Activated CD8-positive, alpha-beta T cell treated with anti-CD3 and anti-CD28 coated beads, Interleukin-2, amount 10 ng/mL, durations not matched to agents 7 days and 5 days (primary cell): Measurements from ENCODE around the gene PDIA5. TPM values are rescaled to one million over a fixed set of nuclear protein-coding genes. Genes with fewer than 3 reads are reported as not detected.
A peak's percentile ranks its signal among the peaks of the same experiment; 100 is the strongest.

Experiments used
- ATAC-seq: fragments of 150-1000 bp; cut with Tn5 transposase; one replicate; pipeline ENCODE4 v1.10.0; 2021; ENCODE audit warnings: moderate library complexity
- CTCF ChIA-PET: fragments of 350-600 bp; sonication (Branson Sonifier 250); formaldehyde crosslinking; loops from one replicate; lab custom pipeline; 2021; ENCODE audit warnings: antibody characterized with exemption; lab: Charles Lee
- POLR2A ChIA-PET: fragments of 350-600 bp; sonication (Branson Sonifier 250); formaldehyde crosslinking; loops from one replicate; lab custom pipeline; 2021; ENCODE audit warnings: antibody characterized with exemption; lab: Charles Lee
- DNase-seq: peaks from one replicate; pipeline ENCODE4 v3.0.0-alpha.2; 2020
- H3K27ac Mint-ChIP-seq: one replicate; pipeline ENCODE4 v1.8.0; 2021; ENCODE audit warnings: mild to moderate bottlenecking, mixed read lengths
- H3K27me3 Mint-ChIP-seq: one replicate; pipeline ENCODE4 v1.8.0; 2021; ENCODE audit warnings: low read depth, mixed read lengths
- H3K36me3 Mint-ChIP-seq: one replicate; pipeline ENCODE4 v1.8.0; 2021; ENCODE audit warnings: low read depth, mixed read lengths
- H3K4me1 Mint-ChIP-seq: one replicate; pipeline ENCODE4 v1.8.0; 2021; ENCODE audit warnings: low read depth, mixed read lengths
- H3K4me3 Mint-ChIP-seq: one replicate; pipeline ENCODE4 v1.8.0; 2021; ENCODE audit warnings: mild to moderate bottlenecking, mixed read lengths
- H3K9me3 Mint-ChIP-seq: one replicate; pipeline ENCODE4 v1.8.0; 2022; ENCODE audit warnings: mixed read lengths; ENCODE audit not compliant: insufficient read depth
- total RNA-seq, 2 experiments: library from RNA; stranded (reverse); gene quantifications; one replicate each; pipeline ENCODE4 v1.2.3, GENCODE V29; 2021

The PDIA5 gene
- total RNA-seq, 2 experiments from 2014 or later, result 8.8 to 11.4 TPM

GRCh38 chr3:123075359-123075758 lies 8.5 kb downstream of the PDIA5 start:
- no peaks in the 10 kb centered on the region for H3K36me3 Mint-ChIP-seq
- no peak overlapping the region for H3K27ac Mint-ChIP-seq
- peaks cover 16% of the 10 kb centered on the region for H3K4me1 Mint-ChIP-seq
- no peaks in the 10 kb centered on the region for H3K9me3 Mint-ChIP-seq
- POLR2A ChIA-PET, result no interaction called here
- DNase-seq (no peak), ATAC-seq (no peak)
- CTCF ChIA-PET, result no interaction called here
- H3K27me3 Mint-ChIP-seq, result no peaks in the 10 kb centered on the region
- no peak overlapping the region for H3K4me3 Mint-ChIP-seq

GRCh38 chr3:123076112-123076495 lies 9.3 kb downstream of the PDIA5 start:
- no peak overlapping the region for H3K4me3 Mint-ChIP-seq
- ATAC-seq, result no peak
- no peak overlapping the region for H3K27ac Mint-ChIP-seq
- DNase-seq, result no peak
- ChIA-PET CTCF (interaction anchor here (1.1 to 1.3 kb wide), 2 partner anchors 9 to 10 kb away, joined by 4 to 5 read pairs; partner anchors contain the start of gene PDIA5), POLR2A (no interaction called here)
- peaks cover 16% of the 10 kb centered on the region for H3K4me1 Mint-ChIP-seq
- no peaks in the 10 kb centered on the region for H3K36me3 Mint-ChIP-seq
- no peaks in the 10 kb centered on the region for H3K9me3 Mint-ChIP-seq
- no peaks in the 10 kb centered on the region for H3K27me3 Mint-ChIP-seq

GRCh38 chr3:123076496-123077418 lies 9.9 kb downstream of the PDIA5 start:
- ATAC-seq (no peak), DNase-seq (no peak)
- H3K4me1 Mint-ChIP-seq, result peaks cover 15% of the 10 kb centered on the region
- H3K4me3 Mint-ChIP-seq, result no peak overlapping the region
- H3K27ac Mint-ChIP-seq, result no peak overlapping the region
- H3K9me3 Mint-ChIP-seq, result no peaks in the 10 kb centered on the region
- H3K36me3 Mint-ChIP-seq, result no peaks in the 10 kb centered on the region
- ChIA-PET CTCF (interaction anchor here (0.7 to 1.3 kb wide), 4 partner anchors 9 to 36 kb away, joined by 3 to 5 read pairs (median 4); partner anchors contain the start of gene PDIA5), POLR2A (no interaction called here)
- no peaks in the 10 kb centered on the region for H3K27me3 Mint-ChIP-seq

GRCh38 chr3:123078101-123078500 lies 11.3 kb downstream of the PDIA5 start:
- H3K9me3 Mint-ChIP-seq, result no peaks in the 10 kb centered on the region
- ChIA-PET CTCF (interaction anchor here (0.7 kb wide), 1 partner anchor 11 kb away, joined by 3 read pairs; no protein-coding TSS in a partner anchor), POLR2A (no interaction called here)
- no peak overlapping the region for H3K4me3 Mint-ChIP-seq
- H3K36me3 Mint-ChIP-seq, result no peaks in the 10 kb centered on the region
- DNase-seq (no peak), ATAC-seq (no peak)
- H3K27me3 Mint-ChIP-seq, result no peaks in the 10 kb centered on the region
- H3K27ac Mint-ChIP-seq, result no peak overlapping the region
- peaks cover 21% of the 10 kb centered on the region for H3K4me1 Mint-ChIP-seq

- no peak overlapping the region for H3K4me3 Mint-ChIP-seq
- H3K9me3 Mint-ChIP-seq, result no peaks in the 10 kb centered on the region
- ChIA-PET POLR2A (no interaction called here), CTCF (interaction anchor here (0.7 to 1.4 kb wide), 2 partner anchors 14 to 28 kb away, joined by 3 to 4 read pairs; partner anchors contain the start of gene PDIA5)
- no peaks in the 10 kb centered on the region for H3K27me3 Mint-ChIP-seq
- peaks cover 49% of the 10 kb centered on the region for H3K4me1 Mint-ChIP-seq
- H3K36me3 Mint-ChIP-seq, result no peaks in the 10 kb centered on the region
- no peak overlapping the region for H3K27ac Mint-ChIP-seq
- ATAC-seq (no peak), DNase-seq (no peak)
Observed at GRCh38 chr3:123080864-123081562, 14.2 kb downstream of the PDIA5 start.

- Mint-ChIP-seq H3K27me3 (no peaks in the 10 kb centered on the region), H3K9me3 (no peaks in the 10 kb centered on the region), H3K36me3 (no peaks in the 10 kb centered on the region), H3K4me3 (no peak overlapping the region), H3K4me1 (peaks cover 49% of the 10 kb centered on the region), H3K27ac (peak overlapping the region; percentile 3)
- ATAC-seq (no peak), DNase-seq (no peak)
- POLR2A ChIA-PET, result no interaction called here
- CTCF ChIA-PET, result interaction anchor here (1.4 kb wide), 1 partner anchor 15 kb away, joined by 3 read pairs; the partner anchor contains the start of gene PDIA5
Observed at GRCh38 chr3:123081718-123082369, 15.0 kb downstream of the PDIA5 start.

- DNase-seq (no peak), ATAC-seq (no peak)
- peak overlapping the region; percentile 21 for H3K27ac Mint-ChIP-seq
- H3K4me1 Mint-ChIP-seq, result peaks cover 49% of the 10 kb centered on the region
- ChIA-PET CTCF (no interaction called here), POLR2A (no interaction called here)
- H3K27me3 Mint-ChIP-seq, result no peaks in the 10 kb centered on the region
- H3K36me3 Mint-ChIP-seq, result no peaks in the 10 kb centered on the region
- H3K4me3 Mint-ChIP-seq, result no peak overlapping the region
- H3K9me3 Mint-ChIP-seq, result no peaks in the 10 kb centered on the region
Observed at GRCh38 chr3:123082370-123083065, 15.7 kb downstream of the PDIA5 start.

GRCh38 chr3:123083383-123084124 lies 16.7 kb downstream of the PDIA5 start:
- ATAC-seq, result no peak
- POLR2A ChIA-PET, result no interaction called here
- Mint-ChIP-seq H3K36me3 (peaks cover 2% of the 10 kb centered on the region), H3K4me1 (peaks cover 49% of the 10 kb centered on the region), H3K27ac (no peak overlapping the region), H3K4me3 (no peak overlapping the region), H3K27me3 (no peaks in the 10 kb centered on the region), H3K9me3 (no peaks in the 10 kb centered on the region)
- no peak for DNase-seq
- CTCF ChIA-PET, result no interaction called here

- H3K27ac Mint-ChIP-seq, result no peak overlapping the region
- CTCF ChIA-PET, result no interaction called here
- ATAC-seq, result peak; percentile 22
Observed at GRCh38 chr3:123084192-123084591, 17.4 kb downstream of the PDIA5 start.

GRCh38 chr3:123084738-123085237 lies 18.0 kb downstream of the PDIA5 start:
- CTCF ChIA-PET, result interaction anchor here (1.6 to 1.7 kb wide), 2 partner anchors 10 to 57 kb away, joined by 4 to 5 read pairs; partner anchors contain the start of gene SEMA5B

More at GRCh38 chr3:123084192-123084591, 17.4 kb downstream of the PDIA5 start:
- POLR2A ChIA-PET, result no interaction called here
- Mint-ChIP-seq H3K9me3 (no peaks in the 10 kb centered on the region), H3K36me3 (peaks cover 2% of the 10 kb centered on the region), H3K4me1 (peaks cover 46% of the 10 kb centered on the region), H3K27me3 (no peaks in the 10 kb centered on the region), H3K4me3 (no peak overlapping the region)
- DNase-seq, result no peak

More at GRCh38 chr3:123084738-123085237, 18.0 kb downstream of the PDIA5 start:
- POLR2A ChIA-PET, result no interaction called here
- no peaks in the 10 kb centered on the region for H3K27me3 Mint-ChIP-seq
- peaks cover 2% of the 10 kb centered on the region for H3K36me3 Mint-ChIP-seq
- peak; percentile 17 for ATAC-seq
- no peak for DNase-seq
- no peak overlapping the region for H3K27ac Mint-ChIP-seq
- no peaks in the 10 kb centered on the region for H3K9me3 Mint-ChIP-seq
- H3K4me1 Mint-ChIP-seq, result peaks cover 46% of the 10 kb centered on the region
- no peak overlapping the region for H3K4me3 Mint-ChIP-seq
